OCI-LY1 (cell line): ENCODE results near the gene HORMAD2.

Experiments
- EZH2 ChIP-seq: fragments of 200-600 bp; sonication (generic), shearing (Covaris generic); IDR thresholded peaks from 2 replicates; pipeline ENCODE4 v1.8.0; 2017; ENCODE audit warnings: borderline replicate concordance, mixed run types, mild to moderate bottlenecking, antibody characterized with exemption, low read length, moderate library complexity, mixed read lengths
- TF ChIP-seq, protein P1 (sequence below): fragments of 200-600 bp; sonication (generic), shearing (Covaris generic); IDR thresholded peaks from 2 replicates; pipeline ENCODE4 v1.5.1; 2017; ENCODE audit warnings: mild to moderate bottlenecking, antibody characterized with exemption, low read length, moderate library complexity, mixed read lengths

DNA sequence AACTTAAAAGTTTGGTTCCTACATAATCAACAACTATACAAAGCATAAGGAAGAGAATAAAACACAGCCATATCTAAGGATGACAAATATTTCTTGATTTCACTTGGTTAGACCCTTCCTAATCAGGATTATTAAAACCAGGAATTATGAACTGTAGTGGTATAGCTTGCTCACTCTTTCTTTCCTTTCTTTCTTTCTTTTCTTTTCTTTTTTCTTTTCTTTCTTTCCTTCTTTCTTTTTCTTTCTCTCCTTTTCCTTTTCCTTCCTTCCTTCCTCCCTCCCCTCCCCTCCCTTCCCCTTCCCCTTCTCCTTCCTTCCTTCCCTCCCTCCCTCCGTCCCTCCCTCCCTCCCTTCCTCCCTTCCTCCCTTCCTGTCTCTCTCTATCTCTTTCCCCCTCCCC, 78.0 kb downstream of the HORMAD2 start:
- TF ChIP-seq, protein P1, sequence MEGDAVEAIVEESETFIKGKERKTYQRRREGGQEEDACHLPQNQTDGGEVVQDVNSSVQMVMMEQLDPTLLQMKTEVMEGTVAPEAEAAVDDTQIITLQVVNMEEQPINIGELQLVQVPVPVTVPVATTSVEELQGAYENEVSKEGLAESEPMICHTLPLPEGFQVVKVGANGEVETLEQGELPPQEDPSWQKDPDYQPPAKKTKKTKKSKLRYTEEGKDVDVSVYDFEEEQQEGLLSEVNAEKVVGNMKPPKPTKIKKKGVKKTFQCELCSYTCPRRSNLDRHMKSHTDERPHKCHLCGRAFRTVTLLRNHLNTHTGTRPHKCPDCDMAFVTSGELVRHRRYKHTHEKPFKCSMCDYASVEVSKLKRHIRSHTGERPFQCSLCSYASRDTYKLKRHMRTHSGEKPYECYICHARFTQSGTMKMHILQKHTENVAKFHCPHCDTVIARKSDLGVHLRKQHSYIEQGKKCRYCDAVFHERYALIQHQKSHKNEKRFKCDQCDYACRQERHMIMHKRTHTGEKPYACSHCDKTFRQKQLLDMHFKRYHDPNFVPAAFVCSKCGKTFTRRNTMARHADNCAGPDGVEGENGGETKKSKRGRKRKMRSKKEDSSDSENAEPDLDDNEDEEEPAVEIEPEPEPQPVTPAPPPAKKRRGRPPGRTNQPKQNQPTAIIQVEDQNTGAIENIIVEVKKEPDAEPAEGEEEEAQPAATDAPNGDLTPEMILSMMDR, result no peak
- no peak for TF ChIP-seq EZH2
